ENCODE results near the gene ALX4. TPM values are rescaled to one million over a fixed set of nuclear protein-coding genes. Genes with fewer than 3 reads are reported as not detected.

The ALX4 gene
- total and polyA plus RNA-seq, 11 donors = 0.03 to 0.24 (median 0.10) TPM; not detected in 3

- ATAC-seq (no peak), DNase-seq (no peak)
- WGBS, 4 donors = 22 to 32% (median 25%) methylated on average over 10 to 28 of the region's 28 CpGs
- Histone ChIP-seq H3K9me3 (no peaks in the 10 kb centered on the region), H3K4me3 (no peak overlapping the region), H3K27me3 (peaks cover 11 to 82% (median 60%) of the 10 kb centered on the region in 9 donors), H3K27ac (no peak overlapping the region), H3K36me3 (no peaks in the 10 kb centered on the region), H3K4me1 (peaks cover 0 to 24% (median 9%) of the 10 kb centered on the region in 12 donors)
- TF ChIP-seq, protein P1, sequence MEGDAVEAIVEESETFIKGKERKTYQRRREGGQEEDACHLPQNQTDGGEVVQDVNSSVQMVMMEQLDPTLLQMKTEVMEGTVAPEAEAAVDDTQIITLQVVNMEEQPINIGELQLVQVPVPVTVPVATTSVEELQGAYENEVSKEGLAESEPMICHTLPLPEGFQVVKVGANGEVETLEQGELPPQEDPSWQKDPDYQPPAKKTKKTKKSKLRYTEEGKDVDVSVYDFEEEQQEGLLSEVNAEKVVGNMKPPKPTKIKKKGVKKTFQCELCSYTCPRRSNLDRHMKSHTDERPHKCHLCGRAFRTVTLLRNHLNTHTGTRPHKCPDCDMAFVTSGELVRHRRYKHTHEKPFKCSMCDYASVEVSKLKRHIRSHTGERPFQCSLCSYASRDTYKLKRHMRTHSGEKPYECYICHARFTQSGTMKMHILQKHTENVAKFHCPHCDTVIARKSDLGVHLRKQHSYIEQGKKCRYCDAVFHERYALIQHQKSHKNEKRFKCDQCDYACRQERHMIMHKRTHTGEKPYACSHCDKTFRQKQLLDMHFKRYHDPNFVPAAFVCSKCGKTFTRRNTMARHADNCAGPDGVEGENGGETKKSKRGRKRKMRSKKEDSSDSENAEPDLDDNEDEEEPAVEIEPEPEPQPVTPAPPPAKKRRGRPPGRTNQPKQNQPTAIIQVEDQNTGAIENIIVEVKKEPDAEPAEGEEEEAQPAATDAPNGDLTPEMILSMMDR (IDR thresholded peaks at IDR 0.05) = no peak
- no peak for TF ChIP-seq POLR2A (IDR thresholded peaks at IDR 0.05)
- intact Hi-C loops (cut with DNase I) = loop anchor here in 1 of 10 donors (10.0 kb wide), 1 partner anchor 311 kb away; no protein-coding TSS in a partner anchor
These were observed 6.5 kb downstream of the ALX4 start for GRCh38 chr11:44303401-44303938.

- ATAC-seq = peak in 1 of 4 donors; percentile 14
- Histone ChIP-seq H3K27ac (no peak overlapping the region), H3K4me3 (no peak overlapping the region), H3K27me3 (peaks cover 11 to 66% (median 46%) of the 10 kb centered on the region in 9 donors), H3K4me1 (peaks cover 0 to 24% (median 9%) of the 10 kb centered on the region in 12 donors), H3K36me3 (no peaks in the 10 kb centered on the region), H3K9me3 (no peaks in the 10 kb centered on the region)
- 85 to 89% (median 86%) methylated on average over 14 to 20 of the region's 20 CpGs for WGBS, 4 donors
- no peak for DNase-seq
- intact Hi-C loops (cut with DNase I) = loop anchor here in 1 of 10 donors (10.0 kb wide), 1 partner anchor 313 kb away; no protein-coding TSS in a partner anchor
- TF ChIP-seq, protein P1 (IDR thresholded peaks at IDR 0.05) = no peak
- TF ChIP-seq POLR2A (IDR thresholded peaks at IDR 0.05) = no peak
These were observed 8.2 kb downstream of the ALX4 start for GRCh38 chr11:44301564-44302271.

DNA sequence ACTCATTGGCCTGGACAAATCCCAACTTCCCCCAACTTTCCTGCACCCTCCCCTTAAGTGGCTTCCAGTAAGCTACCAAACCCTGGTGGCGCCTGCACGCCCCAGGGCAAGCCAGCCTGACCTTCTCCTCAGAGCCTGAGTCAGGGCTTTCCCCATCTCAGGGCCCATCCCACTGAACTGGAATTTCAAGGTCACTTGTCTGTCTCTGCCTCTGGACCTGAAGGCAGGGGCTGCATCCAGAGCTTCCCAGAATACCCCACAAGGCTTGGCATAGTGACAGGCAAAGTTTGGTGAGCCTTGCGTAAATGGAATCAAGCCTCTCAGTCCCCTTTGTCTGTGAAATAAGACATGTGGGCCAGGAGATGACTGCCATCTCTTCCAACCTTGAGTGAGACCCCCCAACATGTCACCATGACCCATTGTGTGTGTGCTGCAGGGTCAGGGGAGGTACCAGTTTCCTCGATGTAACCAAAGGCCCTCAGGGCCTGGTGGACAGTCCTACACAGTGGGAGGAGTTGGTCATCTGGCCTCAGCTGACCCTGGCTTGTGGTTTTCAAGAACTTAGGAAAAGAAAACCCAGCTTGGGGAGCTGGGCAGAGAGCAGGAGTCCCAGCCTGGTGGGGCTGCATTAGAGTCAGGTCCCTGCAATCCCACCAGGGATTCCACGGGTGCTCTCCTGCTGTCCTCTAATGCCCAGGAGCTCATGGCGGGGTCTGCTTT lies 8.9 kb downstream of the ALX4 start:
- no peak for DNase-seq
- no peak for ATAC-seq
- no peak overlapping the region for H3K27ac ChIP-seq
- H3K9me3 ChIP-seq = no peaks in the 10 kb centered on the region
- TF ChIP-seq POLR2A (IDR thresholded peaks at IDR 0.05) = no peak
- TF ChIP-seq, protein P1 (IDR thresholded peaks at IDR 0.05) = no peak
- peaks cover 6 to 59% (median 39%) of the 10 kb centered on the region in 9 donors for H3K27me3 ChIP-seq
- intact Hi-C loops (cut with DNase I) = loop anchor here in 1 of 10 donors (10.0 kb wide), 1 partner anchor 314 kb away; no protein-coding TSS in a partner anchor
- no peak overlapping the region for H3K4me3 ChIP-seq
- H3K36me3 ChIP-seq = no peaks in the 10 kb centered on the region
- peaks cover 0 to 19% (median 9%) of the 10 kb centered on the region in 12 donors for H3K4me1 ChIP-seq
- WGBS, 4 donors = 84 to 93% (median 89%) methylated on average over 6 of the region's 6 CpGs

DNA sequence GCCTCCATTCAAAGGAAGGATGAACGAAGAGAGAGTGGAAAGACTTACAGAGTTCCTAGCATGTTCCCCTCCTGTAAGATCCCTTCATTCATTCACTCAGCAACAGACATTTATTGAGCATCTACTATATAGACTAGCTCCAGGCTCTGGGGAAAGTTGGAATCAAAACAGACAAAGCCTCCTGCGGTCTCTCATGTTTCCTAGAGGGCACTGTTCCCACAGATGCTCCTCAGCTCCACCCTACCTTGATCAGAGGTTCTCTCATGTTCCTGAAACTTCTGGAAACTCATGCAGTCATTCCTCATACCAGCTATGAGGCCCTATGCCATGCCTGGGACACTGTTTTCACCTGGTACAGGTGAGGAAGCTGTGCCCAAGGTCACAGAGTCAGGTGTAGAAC lies 11.1 kb downstream of the ALX4 start:
- no peaks in the 10 kb centered on the region for H3K9me3 ChIP-seq
- no peak for ATAC-seq

More for the DNA sequence above, 11.1 kb downstream of the ALX4 start:
- no peak overlapping the region for H3K27ac ChIP-seq
- DNase-seq = no peak
- TF ChIP-seq, protein P1 (IDR thresholded peaks at IDR 0.05) = no peak
- no peak for TF ChIP-seq POLR2A (IDR thresholded peaks at IDR 0.05)
- 84 to 91% (median 86%) methylated on average over 2 of the region's 2 CpGs for WGBS, 4 donors
- peaks cover 0 to under 1% (median 0%) of the 10 kb centered on the region in 12 donors for H3K4me1 ChIP-seq
- peaks cover 0 to 42% (median 20%) of the 10 kb centered on the region in 9 donors for H3K27me3 ChIP-seq
- no peaks in the 10 kb centered on the region for H3K36me3 ChIP-seq
- no peak overlapping the region for H3K4me3 ChIP-seq
- intact Hi-C loops (cut with DNase I) = no loop called here
